ENCODE measurements around the gene DLG1. TPM values are rescaled to one million over a fixed set of nuclear protein-coding genes. Genes with fewer than 3 reads are reported as not detected.

Gene DLG1
- polyA plus RNA-seq, 1 donor from 2014 or later: 43.9 TPM

DNA sequence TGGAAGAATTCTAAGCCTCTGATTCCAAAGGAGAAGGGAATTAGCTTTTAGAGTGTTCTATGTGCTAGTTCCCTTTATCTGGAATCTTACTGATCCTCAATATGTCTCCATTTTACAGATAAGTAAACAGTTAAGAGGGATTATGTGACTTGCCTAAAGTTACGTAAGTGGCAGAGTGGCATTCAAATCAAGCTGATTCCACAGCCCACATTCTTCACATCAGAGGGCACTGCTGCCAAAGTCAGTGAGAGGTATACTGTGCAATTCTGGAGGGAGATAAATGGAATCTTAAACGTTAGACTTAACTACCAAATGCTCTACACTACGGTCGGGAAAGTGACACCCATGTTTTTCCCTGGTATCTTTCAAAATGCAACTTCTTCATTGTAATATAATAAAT lies 257.8 kb downstream of the DLG1 start:
- Histone ChIP-seq H3K9me2 (ENCODE audit: insufficient read depth, low read length) (no peaks in the 10 kb centered on the region), H3K4me3 (ENCODE audit: low read length) (no peak overlapping the region), H3K9me3 (ENCODE audit: low read length) (no peaks in the 10 kb centered on the region), H2AFZ (ENCODE audit: low read depth, low read length) (no peak overlapping the region), H3F3A (ENCODE audit: insufficient read depth, low read length, poor library complexity, severe bottlenecking) (no peaks in the 10 kb centered on the region), H3K9ac (ENCODE audit: low read length) (no peak overlapping the region), H3K27me3 (ENCODE audit: insufficient read depth, low read depth, low read length) (no peaks in the 10 kb centered on the region), H3K4me2 (ENCODE audit: low read length) (no peak overlapping the region), H3K79me2 (replicated peaks; ENCODE audit: insufficient read depth, low read length) (no peaks in the 10 kb centered on the region), H3K27ac (ENCODE audit: low read length) (no peak overlapping the region), H3K36me3 (ENCODE audit: insufficient read depth, low read length) (no peaks in the 10 kb centered on the region), H4K20me1 (ENCODE audit: insufficient read depth) (no peaks in the 10 kb centered on the region)
- TF ChIP-seq, protein P1, sequence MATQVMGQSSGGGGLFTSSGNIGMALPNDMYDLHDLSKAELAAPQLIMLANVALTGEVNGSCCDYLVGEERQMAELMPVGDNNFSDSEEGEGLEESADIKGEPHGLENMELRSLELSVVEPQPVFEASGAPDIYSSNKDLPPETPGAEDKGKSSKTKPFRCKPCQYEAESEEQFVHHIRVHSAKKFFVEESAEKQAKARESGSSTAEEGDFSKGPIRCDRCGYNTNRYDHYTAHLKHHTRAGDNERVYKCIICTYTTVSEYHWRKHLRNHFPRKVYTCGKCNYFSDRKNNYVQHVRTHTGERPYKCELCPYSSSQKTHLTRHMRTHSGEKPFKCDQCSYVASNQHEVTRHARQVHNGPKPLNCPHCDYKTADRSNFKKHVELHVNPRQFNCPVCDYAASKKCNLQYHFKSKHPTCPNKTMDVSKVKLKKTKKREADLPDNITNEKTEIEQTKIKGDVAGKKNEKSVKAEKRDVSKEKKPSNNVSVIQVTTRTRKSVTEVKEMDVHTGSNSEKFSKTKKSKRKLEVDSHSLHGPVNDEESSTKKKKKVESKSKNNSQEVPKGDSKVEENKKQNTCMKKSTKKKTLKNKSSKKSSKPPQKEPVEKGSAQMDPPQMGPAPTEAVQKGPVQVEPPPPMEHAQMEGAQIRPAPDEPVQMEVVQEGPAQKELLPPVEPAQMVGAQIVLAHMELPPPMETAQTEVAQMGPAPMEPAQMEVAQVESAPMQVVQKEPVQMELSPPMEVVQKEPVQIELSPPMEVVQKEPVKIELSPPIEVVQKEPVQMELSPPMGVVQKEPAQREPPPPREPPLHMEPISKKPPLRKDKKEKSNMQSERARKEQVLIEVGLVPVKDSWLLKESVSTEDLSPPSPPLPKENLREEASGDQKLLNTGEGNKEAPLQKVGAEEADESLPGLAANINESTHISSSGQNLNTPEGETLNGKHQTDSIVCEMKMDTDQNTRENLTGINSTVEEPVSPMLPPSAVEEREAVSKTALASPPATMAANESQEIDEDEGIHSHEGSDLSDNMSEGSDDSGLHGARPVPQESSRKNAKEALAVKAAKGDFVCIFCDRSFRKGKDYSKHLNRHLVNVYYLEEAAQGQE (IDR thresholded peaks at IDR 0.05; ENCODE audit: borderline replicate concordance): no peak
- TF ChIP-seq POLR2AphosphoS5 (IDR thresholded peaks at IDR 0.05) (no peak), EP300 (conservative IDR thresholded peaks at IDR 0.05; ENCODE audit: poor library complexity, severe bottlenecking) (no peak), EZH2 (IDR thresholded peaks at IDR 0.05; ENCODE audit: borderline replicate concordance, insufficient read depth, low read length, poor library complexity, severe bottlenecking) (no peak), TAF1 (IDR thresholded peaks at IDR 0.05; ENCODE audit: low read depth) (no peak), MXI1 (conservative IDR thresholded peaks at IDR 0.05; ENCODE audit: poor library complexity, severe bottlenecking) (no peak), SMC3 (conservative IDR thresholded peaks at IDR 0.05; ENCODE audit: poor library complexity) (no peak), RAD21 (conservative IDR thresholded peaks at IDR 0.05) (no peak)
- TF ChIP-seq, protein P2, sequence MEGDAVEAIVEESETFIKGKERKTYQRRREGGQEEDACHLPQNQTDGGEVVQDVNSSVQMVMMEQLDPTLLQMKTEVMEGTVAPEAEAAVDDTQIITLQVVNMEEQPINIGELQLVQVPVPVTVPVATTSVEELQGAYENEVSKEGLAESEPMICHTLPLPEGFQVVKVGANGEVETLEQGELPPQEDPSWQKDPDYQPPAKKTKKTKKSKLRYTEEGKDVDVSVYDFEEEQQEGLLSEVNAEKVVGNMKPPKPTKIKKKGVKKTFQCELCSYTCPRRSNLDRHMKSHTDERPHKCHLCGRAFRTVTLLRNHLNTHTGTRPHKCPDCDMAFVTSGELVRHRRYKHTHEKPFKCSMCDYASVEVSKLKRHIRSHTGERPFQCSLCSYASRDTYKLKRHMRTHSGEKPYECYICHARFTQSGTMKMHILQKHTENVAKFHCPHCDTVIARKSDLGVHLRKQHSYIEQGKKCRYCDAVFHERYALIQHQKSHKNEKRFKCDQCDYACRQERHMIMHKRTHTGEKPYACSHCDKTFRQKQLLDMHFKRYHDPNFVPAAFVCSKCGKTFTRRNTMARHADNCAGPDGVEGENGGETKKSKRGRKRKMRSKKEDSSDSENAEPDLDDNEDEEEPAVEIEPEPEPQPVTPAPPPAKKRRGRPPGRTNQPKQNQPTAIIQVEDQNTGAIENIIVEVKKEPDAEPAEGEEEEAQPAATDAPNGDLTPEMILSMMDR (IDR thresholded peaks at IDR 0.05; ENCODE audit: poor library complexity, severe bottlenecking): no peak

DNA sequence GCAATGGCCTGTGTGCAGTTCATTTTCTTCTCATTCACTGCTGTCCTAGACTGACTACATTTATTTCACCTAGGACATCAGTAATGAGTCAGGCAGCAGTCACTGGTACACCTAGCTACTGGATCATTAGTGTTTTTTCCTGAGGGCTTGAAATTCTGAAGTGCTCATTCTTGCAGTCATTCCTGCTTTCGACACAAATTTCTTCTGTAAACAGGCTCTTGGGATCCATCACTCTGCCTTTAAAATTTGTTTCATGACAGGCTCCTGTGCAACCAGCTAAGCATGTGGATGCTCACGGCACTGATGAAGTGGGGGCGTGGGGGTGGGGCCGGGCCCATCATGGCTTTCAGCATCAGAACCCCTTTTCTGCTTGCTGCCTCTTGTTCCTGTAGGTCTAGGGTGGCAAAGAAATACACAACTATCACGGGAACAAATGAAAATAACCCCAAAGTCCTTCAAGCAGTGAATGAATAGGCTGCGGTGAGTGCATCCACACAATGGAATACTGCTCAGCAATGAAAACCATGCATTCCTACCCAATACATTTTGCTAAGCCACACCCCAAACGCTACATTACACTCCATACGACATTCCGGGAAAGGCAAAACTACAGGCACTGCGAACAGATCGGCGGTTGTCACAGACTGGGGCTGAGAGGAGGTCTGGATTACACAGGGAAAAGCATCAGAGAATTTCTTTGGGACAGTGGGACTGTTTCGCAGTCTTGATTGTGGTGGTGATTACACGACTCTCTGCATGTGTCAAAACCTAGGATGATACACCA lies 259.5 kb downstream of the DLG1 start:
- no peak for TF ChIP-seq TAF1 (IDR thresholded peaks at IDR 0.05; ENCODE audit: low read depth)
- TF ChIP-seq, protein P2 (IDR thresholded peaks at IDR 0.05; ENCODE audit: poor library complexity, severe bottlenecking): no peak
- TF ChIP-seq EZH2 (IDR thresholded peaks at IDR 0.05; ENCODE audit: borderline replicate concordance, insufficient read depth, low read length, poor library complexity, severe bottlenecking): no peak
- no peak for TF ChIP-seq SMC3 (conservative IDR thresholded peaks at IDR 0.05; ENCODE audit: poor library complexity)
- TF ChIP-seq RAD21 (conservative IDR thresholded peaks at IDR 0.05): no peak
- TF ChIP-seq EP300 (conservative IDR thresholded peaks at IDR 0.05; ENCODE audit: poor library complexity, severe bottlenecking): no peak
- no peak for TF ChIP-seq POLR2AphosphoS5 (IDR thresholded peaks at IDR 0.05)
- no peak for TF ChIP-seq MXI1 (conservative IDR thresholded peaks at IDR 0.05; ENCODE audit: poor library complexity, severe bottlenecking)
- TF ChIP-seq, protein P1 (IDR thresholded peaks at IDR 0.05; ENCODE audit: borderline replicate concordance): no peak
- H3F3A ChIP-seq (ENCODE audit: insufficient read depth, low read length, poor library complexity, severe bottlenecking): no peaks in the 10 kb centered on the region
- H3K27ac ChIP-seq (ENCODE audit: low read length): peak overlapping the region; percentile 19
- no peaks in the 10 kb centered on the region for H3K79me2 ChIP-seq (replicated peaks; ENCODE audit: insufficient read depth, low read length)
- H3K36me3 ChIP-seq (ENCODE audit: insufficient read depth, low read length): no peaks in the 10 kb centered on the region
- H4K20me1 ChIP-seq (ENCODE audit: insufficient read depth): no peaks in the 10 kb centered on the region
- H3K27me3 ChIP-seq (ENCODE audit: insufficient read depth, low read depth, low read length): no peaks in the 10 kb centered on the region
- no peaks in the 10 kb centered on the region for H3K9me3 ChIP-seq (ENCODE audit: low read length)
- H3K4me2 ChIP-seq (ENCODE audit: low read length): no peak overlapping the region
- no peak overlapping the region for H2AFZ ChIP-seq (ENCODE audit: low read depth, low read length)
- H3K4me3 ChIP-seq (ENCODE audit: low read length): no peak overlapping the region
- no peaks in the 10 kb centered on the region for H3K9me2 ChIP-seq (ENCODE audit: insufficient read depth, low read length)
- H3K9ac ChIP-seq (ENCODE audit: low read length): no peak overlapping the region

Data from neural cell (in vitro differentiated cells).